GM06990 (cell line): ENCODE measurements around the gene MGMT.

Source experiments
- DNase-seq: peaks from one replicate; pipeline ENCODE4 v3.0.0-alpha.2; 2011; ENCODE audit not compliant: insufficient read length; ENCODE audit errors: extremely low read depth
- H3K27me3 ChIP-seq: replicated peaks from 2 replicates; pipeline ENCODE4 v1.6.0; 2011; ENCODE audit warnings: low read length; ENCODE audit not compliant: control insufficient read depth, insufficient read depth
- H3K36me3 ChIP-seq: 2 replicates; pipeline ENCODE4 v1.5.1; 2011; ENCODE audit warnings: low read length; ENCODE audit not compliant: control insufficient read depth, insufficient read depth
- H3K4me3 ChIP-seq: replicated peaks from 2 replicates; pipeline ENCODE4 v1.5.1; 2011; ENCODE audit warnings: low read depth, mild to moderate bottlenecking, control low read depth, low read length
- TF ChIP-seq, protein P1 (sequence below): IDR thresholded peaks from 2 replicates; pipeline ENCODE4 v1.5.1; 2011; ENCODE audit warnings: low read length, control low read depth, mild to moderate bottlenecking, inconsistent platforms; ENCODE audit not compliant: insufficient read depth, poor library complexity, severe bottlenecking

The MGMT gene

DNA sequence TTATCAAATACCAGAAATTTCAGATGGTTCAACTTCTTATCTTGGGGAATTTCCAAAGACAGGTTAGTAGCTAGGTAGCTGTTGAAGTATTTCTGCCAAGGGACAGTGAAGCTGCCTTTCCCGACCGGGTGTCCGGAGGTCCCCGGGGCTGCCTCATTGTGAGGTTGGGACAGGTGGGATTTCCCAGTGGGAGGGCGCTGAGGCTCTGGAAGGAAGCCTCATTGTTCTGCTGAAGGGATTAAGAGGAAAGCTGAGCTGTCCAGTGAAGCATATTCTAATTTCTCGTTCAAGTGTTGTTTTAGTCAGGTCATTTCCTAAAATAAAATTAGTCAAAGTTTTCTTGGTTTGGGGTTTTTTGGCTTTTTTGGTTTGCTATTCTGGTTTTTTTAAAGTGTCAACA is 244.2 kb downstream of the MGMT start:
- H3K27me3 ChIP-seq = no peaks in the 10 kb centered on the region
- no peaks in the 10 kb centered on the region for H3K36me3 ChIP-seq
- H3K4me3 ChIP-seq = no peak overlapping the region
- TF ChIP-seq, protein P1, sequence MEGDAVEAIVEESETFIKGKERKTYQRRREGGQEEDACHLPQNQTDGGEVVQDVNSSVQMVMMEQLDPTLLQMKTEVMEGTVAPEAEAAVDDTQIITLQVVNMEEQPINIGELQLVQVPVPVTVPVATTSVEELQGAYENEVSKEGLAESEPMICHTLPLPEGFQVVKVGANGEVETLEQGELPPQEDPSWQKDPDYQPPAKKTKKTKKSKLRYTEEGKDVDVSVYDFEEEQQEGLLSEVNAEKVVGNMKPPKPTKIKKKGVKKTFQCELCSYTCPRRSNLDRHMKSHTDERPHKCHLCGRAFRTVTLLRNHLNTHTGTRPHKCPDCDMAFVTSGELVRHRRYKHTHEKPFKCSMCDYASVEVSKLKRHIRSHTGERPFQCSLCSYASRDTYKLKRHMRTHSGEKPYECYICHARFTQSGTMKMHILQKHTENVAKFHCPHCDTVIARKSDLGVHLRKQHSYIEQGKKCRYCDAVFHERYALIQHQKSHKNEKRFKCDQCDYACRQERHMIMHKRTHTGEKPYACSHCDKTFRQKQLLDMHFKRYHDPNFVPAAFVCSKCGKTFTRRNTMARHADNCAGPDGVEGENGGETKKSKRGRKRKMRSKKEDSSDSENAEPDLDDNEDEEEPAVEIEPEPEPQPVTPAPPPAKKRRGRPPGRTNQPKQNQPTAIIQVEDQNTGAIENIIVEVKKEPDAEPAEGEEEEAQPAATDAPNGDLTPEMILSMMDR = no peak
- no peak for DNase-seq

DNA sequence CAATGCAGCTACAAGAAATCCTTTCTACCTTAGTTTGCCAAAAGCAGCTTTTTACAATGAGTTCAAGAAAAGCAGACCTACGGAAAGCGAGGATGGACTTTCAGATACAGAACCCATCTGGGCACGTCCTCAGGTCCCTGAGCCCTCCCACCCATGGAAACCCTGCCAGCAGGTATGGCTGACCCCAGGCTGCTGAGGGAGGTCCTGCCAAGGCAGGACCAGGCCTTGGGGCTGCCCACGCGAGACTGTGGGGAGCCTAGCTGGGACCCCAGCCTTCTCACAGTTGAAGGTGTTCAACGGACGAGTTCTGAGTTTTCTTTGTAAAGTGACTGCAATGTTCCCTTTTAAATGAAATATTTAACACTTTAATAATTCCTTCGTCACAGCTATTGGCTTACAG is 245.0 kb downstream of the MGMT start:
- no peaks in the 10 kb centered on the region for H3K36me3 ChIP-seq
- TF ChIP-seq, protein P1 = no peak
- DNase-seq = no peak
- H3K4me3 ChIP-seq = no peak overlapping the region
- H3K27me3 ChIP-seq = no peaks in the 10 kb centered on the region

DNA sequence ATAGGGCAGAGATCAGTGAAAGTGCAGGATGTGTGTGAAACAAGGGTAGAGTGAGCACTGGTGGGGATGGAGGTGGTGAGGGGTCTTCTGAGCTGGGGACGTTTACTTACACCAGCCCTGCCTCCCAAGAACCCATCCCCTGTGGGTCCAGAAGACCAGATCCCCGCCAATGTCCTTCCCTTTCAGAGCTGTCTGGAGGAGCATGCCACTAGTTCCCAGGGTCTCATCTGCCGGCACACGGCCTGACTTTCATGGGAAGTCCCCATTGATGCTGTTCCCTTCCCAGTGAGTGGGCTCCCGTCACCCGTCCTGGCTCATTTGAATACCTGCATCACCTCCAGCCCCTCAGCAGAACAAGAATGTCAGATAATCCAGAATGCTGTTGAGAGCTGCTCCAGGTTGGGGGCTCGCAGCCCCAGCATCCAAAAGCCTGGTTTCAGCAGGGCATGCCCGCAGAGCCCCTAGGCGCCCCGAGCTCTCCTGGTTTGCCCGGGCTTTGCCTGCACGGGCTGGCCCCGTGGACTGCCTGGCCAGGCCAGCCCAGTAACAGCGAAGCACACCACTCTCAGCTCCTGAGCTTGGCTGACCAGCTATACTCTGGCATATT is 246.7 kb downstream of the MGMT start:
- TF ChIP-seq, protein P1 = no peak

DNA sequence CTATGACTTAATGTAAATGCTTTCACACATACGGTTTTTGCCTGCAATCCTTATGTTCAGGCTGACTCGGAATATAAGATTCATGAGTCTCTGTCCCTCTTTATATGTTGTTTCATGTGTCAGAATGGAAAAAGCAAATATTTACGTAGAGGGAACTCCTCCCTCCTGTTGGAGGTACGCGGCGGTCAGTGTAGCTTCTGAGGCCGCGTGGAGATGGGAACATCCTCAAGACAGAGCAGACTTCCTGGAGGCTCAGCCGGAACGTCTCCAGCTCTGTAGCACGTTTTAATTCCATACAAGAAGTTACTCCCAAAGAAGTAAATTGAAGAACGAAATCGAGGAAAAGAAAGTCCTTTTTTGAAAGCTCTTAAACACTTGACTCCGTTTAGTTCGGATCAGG is 248.8 kb downstream of the MGMT start:
- DNase-seq = no peak
- no peak overlapping the region for H3K4me3 ChIP-seq
- H3K36me3 ChIP-seq = no peaks in the 10 kb centered on the region
- no peaks in the 10 kb centered on the region for H3K27me3 ChIP-seq
- TF ChIP-seq, protein P1 = no peak

More for the DNA sequence above, 246.7 kb downstream of the MGMT start:
- H3K27me3 ChIP-seq = no peaks in the 10 kb centered on the region
- no peaks in the 10 kb centered on the region for H3K36me3 ChIP-seq
- no peak for DNase-seq
- no peak overlapping the region for H3K4me3 ChIP-seq

DNA sequence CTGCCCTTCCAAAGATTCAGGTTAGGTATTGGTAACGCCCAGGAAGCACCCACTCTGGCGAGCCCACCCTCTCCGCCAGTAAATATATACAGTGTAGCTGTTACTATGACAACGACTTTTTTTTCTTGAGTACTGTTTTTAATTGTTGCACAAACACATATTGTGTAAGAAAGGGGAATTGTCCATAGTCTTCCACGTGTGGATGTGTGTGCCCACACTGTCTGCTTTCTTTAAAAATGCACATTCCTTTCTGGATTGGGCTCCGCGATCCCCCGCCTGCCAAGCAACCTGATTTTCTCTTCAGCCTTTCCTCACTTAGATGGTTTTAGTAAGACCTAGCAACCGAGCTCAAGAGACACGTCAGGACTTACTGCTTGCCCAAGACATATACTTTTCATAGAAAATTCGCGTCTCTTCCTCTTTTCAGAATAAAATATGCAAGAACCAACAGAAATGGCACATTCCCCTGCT is 249.2 kb downstream of the MGMT start:
- DNase-seq = no peak
- Histone ChIP-seq H3K4me3 (no peak overlapping the region), H3K27me3 (no peaks in the 10 kb centered on the region), H3K36me3 (no peaks in the 10 kb centered on the region)
- TF ChIP-seq, protein P1 = no peak

DNA sequence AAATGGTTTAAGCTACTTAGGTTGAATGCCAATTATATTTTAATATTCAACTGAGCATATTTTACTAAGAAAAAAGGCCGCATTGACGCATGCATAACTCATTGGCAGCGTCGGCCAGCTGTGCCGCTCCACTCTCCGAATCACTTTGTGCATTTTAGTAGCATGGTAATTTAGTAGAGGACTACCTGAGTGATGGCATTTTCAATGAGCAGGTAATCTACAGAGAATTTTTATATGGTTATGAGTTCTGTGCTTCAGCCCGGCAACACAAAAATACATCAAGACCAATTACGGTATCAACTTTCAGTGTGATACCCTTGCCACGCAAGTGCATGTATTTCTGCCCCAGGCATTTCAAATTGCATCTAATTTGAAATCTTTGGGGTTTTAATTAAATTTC is 249.8 kb downstream of the MGMT start:
- TF ChIP-seq, protein P1 = no peak

More for the DNA sequence above, 249.8 kb downstream of the MGMT start:
- Histone ChIP-seq H3K4me3 (no peak overlapping the region), H3K36me3 (no peaks in the 10 kb centered on the region), H3K27me3 (no peaks in the 10 kb centered on the region)
- DNase-seq = no peak
